Suprapubic skin (tissue), 4 donors: Measurements from ENCODE around the gene MUCL3. TPM values are rescaled to one million over a fixed set of nuclear protein-coding genes. Genes with fewer than 3 reads are reported as not detected.
A peak's percentile ranks its signal among the peaks of the same experiment; 100 is the strongest.

ENCODE experiments used
- DNase-seq, 2 donors: peaks; one replicate each; pipeline ENCODE4 v3.0.0-alpha.2; 2019; ENCODE audit warnings: low spot score in 2 of 2
- H3K27ac ChIP-seq: fragments of 200-600 bp; sonication (generic); one replicate; pipeline ENCODE4 v1.5.1; 2019
- H3K27me3 ChIP-seq: fragments of 200-600 bp; sonication (generic); one replicate; pipeline ENCODE4 v1.5.1; 2019
- H3K36me3 ChIP-seq: fragments of 200-600 bp; sonication (generic); one replicate; pipeline ENCODE4 v1.5.1; 2019
- H3K4me1 ChIP-seq: fragments of 200-600 bp; sonication (generic); one replicate; pipeline ENCODE4 v1.5.1; 2019
- H3K4me3 ChIP-seq: fragments of 200-600 bp; sonication (generic); one replicate; pipeline ENCODE4 v1.5.1; 2019; ENCODE audit warnings: mild to moderate bottlenecking
- H3K9me3 ChIP-seq: fragments of 200-600 bp; sonication (generic); one replicate; pipeline ENCODE4 v1.5.1; 2019
- EP300 ChIP-seq: sonication (generic); formaldehyde crosslinking; IDR thresholded peaks from one replicate; pipeline ENCODE4 v1.6.1; 2017; ENCODE audit warnings: antibody characterized with exemption
- POLR2A ChIP-seq, 2 donors: fragments of 450-650 bp; IDR thresholded peaks; one replicate each; pipeline ENCODE4 v1.6.1; 2017; ENCODE audit warnings: antibody characterized with exemption in 2 of 2, mild to moderate bottlenecking in 2 of 2, moderate library complexity in 2 of 2
- POLR2AphosphoS5 ChIP-seq, 3 donors: sonication (generic); formaldehyde crosslinking; IDR thresholded peaks; one replicate each; pipeline ENCODE4 v1.6.1; 2017; ENCODE audit warnings: antibody characterized with exemption in 3 of 3
- WGBS: methylation state at CpG from one replicate; pipeline ENCODE4 v1.1.5; 2018; 5-methylcytosine and 5-hydroxymethylcytosine counted together
- total RNA-seq, 4 donors: library from RNA; depleted of rRNA; stranded (reverse); fragments of >200 nt; gene quantifications; one replicate each; pipeline ENCODE4 v1.1.0, GENCODE V29; 2016
- TF ChIP-seq, protein P1 (sequence below), 2 donors: fragments of 200-600 bp in 1 of 2; fragments of 450-650 bp in 1 of 2; sonication (generic) in 1 of 2; IDR thresholded peaks; one replicate each; pipeline ENCODE4 v1.5.1; 2016 to 2019; ENCODE audit warnings: antibody characterized with exemption in 2 of 2, mild to moderate bottlenecking in 1 of 2, moderate library complexity in 1 of 2

MUCL3 gene
- total RNA-seq, 4 donors from 2014 or later = not detected

DNA sequence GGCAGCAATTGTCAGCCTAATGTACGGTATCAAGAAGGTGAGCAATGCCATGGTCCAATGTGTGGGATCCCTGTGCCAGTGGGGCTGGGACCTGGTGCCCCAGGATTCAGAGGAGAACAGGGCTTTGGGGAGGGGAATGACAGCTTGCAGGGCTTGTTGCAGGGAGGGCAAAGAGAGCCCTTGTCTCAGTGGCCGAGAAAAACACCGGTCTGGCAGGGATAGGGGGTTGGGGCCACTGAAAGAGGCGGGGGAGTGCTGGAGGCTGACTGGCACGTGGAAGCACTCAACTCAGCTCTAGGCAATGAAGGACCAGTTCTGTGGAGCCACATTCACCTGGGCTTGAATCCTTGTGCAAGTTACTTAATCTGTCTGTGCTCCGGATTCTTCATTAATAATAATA is 3.5 kb upstream of the MUCL3 start:
- no peaks in the 10 kb centered on the region for H3K36me3 ChIP-seq
- TF ChIP-seq, protein P1, sequence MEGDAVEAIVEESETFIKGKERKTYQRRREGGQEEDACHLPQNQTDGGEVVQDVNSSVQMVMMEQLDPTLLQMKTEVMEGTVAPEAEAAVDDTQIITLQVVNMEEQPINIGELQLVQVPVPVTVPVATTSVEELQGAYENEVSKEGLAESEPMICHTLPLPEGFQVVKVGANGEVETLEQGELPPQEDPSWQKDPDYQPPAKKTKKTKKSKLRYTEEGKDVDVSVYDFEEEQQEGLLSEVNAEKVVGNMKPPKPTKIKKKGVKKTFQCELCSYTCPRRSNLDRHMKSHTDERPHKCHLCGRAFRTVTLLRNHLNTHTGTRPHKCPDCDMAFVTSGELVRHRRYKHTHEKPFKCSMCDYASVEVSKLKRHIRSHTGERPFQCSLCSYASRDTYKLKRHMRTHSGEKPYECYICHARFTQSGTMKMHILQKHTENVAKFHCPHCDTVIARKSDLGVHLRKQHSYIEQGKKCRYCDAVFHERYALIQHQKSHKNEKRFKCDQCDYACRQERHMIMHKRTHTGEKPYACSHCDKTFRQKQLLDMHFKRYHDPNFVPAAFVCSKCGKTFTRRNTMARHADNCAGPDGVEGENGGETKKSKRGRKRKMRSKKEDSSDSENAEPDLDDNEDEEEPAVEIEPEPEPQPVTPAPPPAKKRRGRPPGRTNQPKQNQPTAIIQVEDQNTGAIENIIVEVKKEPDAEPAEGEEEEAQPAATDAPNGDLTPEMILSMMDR (IDR thresholded peaks at IDR 0.05) = no peak
- TF ChIP-seq EP300 = no peak
- no peak for TF ChIP-seq POLR2A (IDR thresholded peaks at IDR 0.05)
- no peak for TF ChIP-seq POLR2AphosphoS5 (IDR thresholded peaks at IDR 0.05)
- no peak for DNase-seq
- H3K27me3 ChIP-seq = no peaks in the 10 kb centered on the region
- H3K4me3 ChIP-seq = no peak overlapping the region
- WGBS = 81% methylated on average over 6 of the region's 6 CpGs
- H3K4me1 ChIP-seq = peaks cover 1% of the 10 kb centered on the region
- H3K9me3 ChIP-seq = no peaks in the 10 kb centered on the region
- H3K27ac ChIP-seq = no peak overlapping the region

DNA sequence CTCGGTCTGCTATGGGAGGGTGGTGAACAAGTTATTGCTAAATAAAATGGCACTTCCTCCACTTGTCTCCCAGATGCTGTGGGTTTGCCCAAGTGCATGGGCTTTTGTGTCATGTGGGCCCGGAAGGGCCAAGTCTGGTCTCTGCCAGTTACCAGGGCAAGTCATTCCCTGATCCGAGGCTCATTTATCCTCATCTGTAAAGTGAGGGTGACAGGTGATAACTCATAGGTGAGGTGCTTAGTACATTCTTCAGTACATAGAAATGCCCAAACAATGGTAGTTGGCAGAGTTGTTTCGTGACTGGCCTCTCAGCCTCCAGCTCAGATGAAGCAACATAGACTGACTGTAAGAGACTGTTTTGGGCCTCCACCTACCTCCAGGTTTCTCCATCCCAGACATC is 2.0 kb upstream of the MUCL3 start:
- H3K27ac ChIP-seq = no peak overlapping the region
- H3K27me3 ChIP-seq = no peaks in the 10 kb centered on the region
- TF ChIP-seq EP300 (no peak), POLR2A (IDR thresholded peaks at IDR 0.05) (no peak), POLR2AphosphoS5 (IDR thresholded peaks at IDR 0.05) (no peak)
- TF ChIP-seq, protein P1 (IDR thresholded peaks at IDR 0.05) = no peak

DNA sequence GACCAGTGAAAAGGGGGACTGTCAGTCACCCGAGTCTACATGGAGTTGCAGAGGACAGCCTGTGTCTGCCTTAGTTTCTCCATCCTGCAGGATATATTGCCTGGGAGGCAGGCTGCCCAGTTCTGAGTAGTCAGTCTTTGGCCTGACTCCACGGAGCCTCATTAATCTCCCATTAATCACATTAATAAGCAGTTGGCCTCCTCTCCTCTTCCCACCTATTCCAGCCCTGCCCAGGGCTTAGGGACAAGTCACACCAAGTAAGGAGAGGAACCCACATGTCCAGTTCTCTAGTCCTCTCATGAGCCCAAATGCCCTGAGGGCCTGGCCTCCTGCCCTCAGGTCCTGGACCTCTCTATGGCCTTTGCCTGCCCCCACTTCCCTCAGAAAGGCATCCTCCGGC is 1.3 kb upstream of the MUCL3 start:
- 21% methylated on average over 3 of the region's 3 CpGs for WGBS

More for the DNA sequence above, 2.0 kb upstream of the MUCL3 start:
- Histone ChIP-seq H3K9me3 (no peaks in the 10 kb centered on the region), H3K4me1 (peaks cover 7% of the 10 kb centered on the region), H3K4me3 (no peak overlapping the region), H3K36me3 (no peaks in the 10 kb centered on the region)
- DNase-seq = no peak
- 50% methylated on average over 4 of the region's 4 CpGs for WGBS

DNA sequence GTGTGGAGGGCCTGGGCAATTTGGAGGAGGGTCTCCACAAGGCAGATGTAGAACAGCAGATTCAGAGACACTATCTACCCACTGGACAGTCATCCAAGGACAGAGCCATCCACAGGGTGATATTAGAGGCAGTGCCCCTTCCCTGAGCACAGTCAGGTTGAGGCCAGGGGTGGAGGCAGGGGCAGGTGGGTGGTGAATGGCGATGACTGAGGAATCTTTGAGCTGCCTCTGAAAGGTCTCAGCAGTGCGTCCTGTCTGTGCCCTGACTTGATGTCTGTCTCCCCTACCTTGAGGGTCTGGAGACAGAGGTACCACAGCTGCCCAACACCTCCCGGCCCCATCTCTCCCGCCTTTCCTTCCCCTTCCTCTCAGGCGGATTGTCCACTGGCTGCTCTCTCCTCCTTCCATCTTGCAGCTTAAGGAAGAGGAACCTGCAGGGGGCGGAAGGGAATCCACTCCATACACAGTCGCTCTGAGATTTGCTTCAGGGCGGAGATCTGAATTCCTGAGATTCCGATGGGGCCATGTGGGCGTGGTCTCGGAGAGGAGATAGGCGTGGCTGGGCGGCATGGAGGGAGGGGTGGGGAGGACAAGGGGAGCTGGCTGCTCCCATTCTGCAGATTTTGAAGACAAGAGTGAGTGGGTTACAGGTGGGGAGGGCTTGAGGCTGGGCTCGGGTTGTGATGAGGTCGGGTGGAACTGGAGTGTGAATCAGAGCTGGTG is 1.7 kb downstream of the MUCL3 start:
- Histone ChIP-seq H3K27ac (no peak overlapping the region), H3K9me3 (no peaks in the 10 kb centered on the region), H3K4me1 (peaks cover 7% of the 10 kb centered on the region), H3K36me3 (no peaks in the 10 kb centered on the region), H3K27me3 (no peaks in the 10 kb centered on the region), H3K4me3 (no peak overlapping the region)
- DNase-seq = peak in 1 of 2 donors; percentile 78
- TF ChIP-seq EP300 (no peak), POLR2AphosphoS5 (IDR thresholded peaks at IDR 0.05) (no peak), POLR2A (IDR thresholded peaks at IDR 0.05) (no peak)
- TF ChIP-seq, protein P1 (IDR thresholded peaks at IDR 0.05) = peak; percentile 13 to 39
- 17% methylated on average over 15 of the region's 15 CpGs for WGBS

More for the DNA sequence above, 1.3 kb upstream of the MUCL3 start:
- DNase-seq = no peak
- Histone ChIP-seq H3K27me3 (no peaks in the 10 kb centered on the region), H3K4me1 (peaks cover 7% of the 10 kb centered on the region), H3K4me3 (no peak overlapping the region), H3K27ac (no peak overlapping the region), H3K9me3 (no peaks in the 10 kb centered on the region), H3K36me3 (no peaks in the 10 kb centered on the region)
- TF ChIP-seq POLR2A (IDR thresholded peaks at IDR 0.05) = no peak
- TF ChIP-seq EP300 = no peak
- no peak for TF ChIP-seq POLR2AphosphoS5 (IDR thresholded peaks at IDR 0.05)
- TF ChIP-seq, protein P1 (IDR thresholded peaks at IDR 0.05) = no peak

DNA sequence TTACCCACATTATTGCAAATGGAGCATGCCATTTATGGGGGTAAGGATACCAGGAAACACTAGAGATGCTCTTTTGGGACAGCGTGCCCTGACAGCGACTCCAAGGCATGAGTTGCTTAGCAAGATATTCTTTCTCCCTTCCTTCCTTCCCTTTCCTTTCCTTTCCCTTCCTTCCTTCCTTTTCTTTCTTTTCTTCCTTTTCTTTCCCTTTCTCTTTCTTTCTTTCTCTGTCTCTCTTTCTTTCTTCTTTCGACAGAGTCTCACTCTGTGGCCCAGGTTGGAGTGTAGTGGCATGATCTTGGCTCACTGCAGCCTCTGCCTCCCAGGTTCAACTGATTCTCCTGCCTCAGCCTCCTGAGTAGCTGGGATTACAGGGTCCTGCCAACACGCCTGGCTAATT is 3.3 kb downstream of the MUCL3 start:
- H3K9me3 ChIP-seq = no peaks in the 10 kb centered on the region
- TF ChIP-seq POLR2AphosphoS5 (IDR thresholded peaks at IDR 0.05) (no peak), EP300 (no peak), POLR2A (IDR thresholded peaks at IDR 0.05) (no peak)
- TF ChIP-seq, protein P1 (IDR thresholded peaks at IDR 0.05) = no peak
- no peak overlapping the region for H3K4me3 ChIP-seq
- H3K27me3 ChIP-seq = no peaks in the 10 kb centered on the region
- H3K27ac ChIP-seq = no peak overlapping the region
- no peak for DNase-seq
- H3K36me3 ChIP-seq = no peaks in the 10 kb centered on the region
- peaks cover 7% of the 10 kb centered on the region for H3K4me1 ChIP-seq
- WGBS = 95% methylated on average over 4 of the region's 4 CpGs
